ENCODE results near the gene AP1AR.

AP1AR gene

DNA sequence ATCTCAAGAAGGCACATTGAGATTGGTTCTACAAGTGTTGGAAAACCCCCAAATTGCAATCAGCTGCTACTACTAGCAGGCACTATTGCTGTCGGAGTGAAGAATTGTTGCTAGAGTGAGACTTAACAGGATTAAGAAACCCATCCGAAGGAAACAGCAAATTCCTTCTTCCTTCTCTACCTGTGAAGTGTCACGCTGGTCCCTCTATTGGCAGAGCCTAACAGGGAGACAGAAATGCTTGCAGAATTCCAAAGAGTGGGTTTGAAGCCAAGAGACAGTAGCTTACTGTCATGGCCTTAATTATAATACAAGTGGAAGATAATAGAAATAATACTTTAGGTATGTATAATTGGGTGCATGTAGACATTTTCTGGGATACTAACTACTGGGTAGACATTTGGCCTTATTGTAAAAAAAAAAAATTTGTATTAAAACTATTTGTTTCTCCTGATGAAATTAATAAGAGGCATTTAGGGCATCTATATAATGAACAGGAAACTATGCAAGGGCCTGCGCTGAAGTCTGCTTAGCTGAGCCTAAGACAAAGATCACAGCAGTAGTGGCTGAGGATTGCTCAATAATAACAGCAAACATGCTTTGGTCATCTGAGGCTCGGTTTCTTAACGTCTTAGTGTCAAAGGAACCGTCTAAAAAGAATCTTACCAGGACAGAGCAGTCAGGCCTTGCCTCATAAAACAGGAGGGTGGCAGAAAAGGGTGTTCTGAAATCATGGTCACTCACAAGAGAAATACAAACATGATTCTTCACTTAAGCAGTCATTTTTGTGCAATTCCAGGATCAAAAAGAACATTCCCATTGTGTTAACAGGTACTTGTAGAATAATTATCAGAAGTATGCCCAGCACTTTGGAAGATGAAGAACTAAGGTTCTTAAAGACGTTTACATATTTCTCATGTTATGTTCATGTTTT is 45.6 kb upstream of the AP1AR start:
- DNase-seq: no peak
- Histone ChIP-seq H3K4me3 (ENCODE audit: low read depth, low read length) (no peak overlapping the region), H3K27me3 (ENCODE audit: insufficient read depth, low read depth, severe bottlenecking) (no peaks in the 10 kb centered on the region), H3K27ac (no peak overlapping the region), H3K9me3 (ENCODE audit: severe bottlenecking) (no peaks in the 10 kb centered on the region), H3K36me3 (peaks cover 9% of the 10 kb centered on the region)
- TF ChIP-seq, protein P1, sequence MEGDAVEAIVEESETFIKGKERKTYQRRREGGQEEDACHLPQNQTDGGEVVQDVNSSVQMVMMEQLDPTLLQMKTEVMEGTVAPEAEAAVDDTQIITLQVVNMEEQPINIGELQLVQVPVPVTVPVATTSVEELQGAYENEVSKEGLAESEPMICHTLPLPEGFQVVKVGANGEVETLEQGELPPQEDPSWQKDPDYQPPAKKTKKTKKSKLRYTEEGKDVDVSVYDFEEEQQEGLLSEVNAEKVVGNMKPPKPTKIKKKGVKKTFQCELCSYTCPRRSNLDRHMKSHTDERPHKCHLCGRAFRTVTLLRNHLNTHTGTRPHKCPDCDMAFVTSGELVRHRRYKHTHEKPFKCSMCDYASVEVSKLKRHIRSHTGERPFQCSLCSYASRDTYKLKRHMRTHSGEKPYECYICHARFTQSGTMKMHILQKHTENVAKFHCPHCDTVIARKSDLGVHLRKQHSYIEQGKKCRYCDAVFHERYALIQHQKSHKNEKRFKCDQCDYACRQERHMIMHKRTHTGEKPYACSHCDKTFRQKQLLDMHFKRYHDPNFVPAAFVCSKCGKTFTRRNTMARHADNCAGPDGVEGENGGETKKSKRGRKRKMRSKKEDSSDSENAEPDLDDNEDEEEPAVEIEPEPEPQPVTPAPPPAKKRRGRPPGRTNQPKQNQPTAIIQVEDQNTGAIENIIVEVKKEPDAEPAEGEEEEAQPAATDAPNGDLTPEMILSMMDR (IDR thresholded peaks at IDR 0.05; ENCODE audit: low read depth, low read length): no peak

DNA sequence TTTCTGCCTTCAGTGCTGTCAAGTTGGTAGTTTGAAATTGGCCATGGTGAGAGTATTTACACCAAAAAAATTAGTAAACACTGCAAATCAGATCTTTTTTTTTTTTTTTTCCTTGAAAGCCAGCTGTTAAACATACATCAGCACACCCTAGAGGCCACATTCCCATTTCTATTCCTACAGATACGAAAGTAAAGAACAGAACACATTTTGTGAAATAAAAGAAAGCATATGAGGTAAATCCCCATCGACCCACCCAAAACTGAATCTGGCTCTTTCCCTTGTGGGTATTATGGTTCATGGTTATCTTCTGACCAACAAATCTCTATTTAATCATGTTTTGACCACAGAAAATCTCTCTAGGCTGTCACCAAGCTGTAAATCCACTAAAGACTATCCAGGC is 41.8 kb upstream of the AP1AR start:
- H3K9me3 ChIP-seq (ENCODE audit: severe bottlenecking): no peaks in the 10 kb centered on the region
- DNase-seq: no peak
- TF ChIP-seq, protein P1 (IDR thresholded peaks at IDR 0.05; ENCODE audit: low read depth, low read length): peak; percentile 11; the same call in 1 of the 2 replicates
- H3K27ac ChIP-seq: no peak overlapping the region
- H3K27me3 ChIP-seq (ENCODE audit: insufficient read depth, low read depth, severe bottlenecking): no peaks in the 10 kb centered on the region
- H3K4me3 ChIP-seq (ENCODE audit: low read depth, low read length): no peak overlapping the region
- peaks cover 9% of the 10 kb centered on the region for H3K36me3 ChIP-seq

DNA sequence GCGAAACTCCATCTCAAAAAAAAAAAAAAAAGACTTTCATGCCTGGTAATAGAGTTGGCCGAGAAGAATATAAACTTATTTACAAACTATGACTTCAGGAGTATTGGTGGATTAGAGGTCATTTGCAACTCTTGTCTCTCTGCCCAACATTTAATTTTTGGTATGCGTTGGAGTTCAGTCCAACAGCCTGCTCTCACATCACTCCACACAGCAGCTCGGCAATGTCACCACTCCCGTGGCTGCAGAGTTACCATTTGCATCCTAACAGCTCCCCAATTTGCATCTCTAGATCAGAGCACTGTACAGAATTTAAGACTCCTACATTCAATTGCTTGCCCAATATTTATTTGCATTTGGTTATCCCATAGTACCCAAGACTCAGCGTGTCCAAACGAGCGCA is 40.9 kb upstream of the AP1AR start:
- Histone ChIP-seq H3K9me3 (ENCODE audit: severe bottlenecking) (no peaks in the 10 kb centered on the region), H3K27me3 (ENCODE audit: insufficient read depth, low read depth, severe bottlenecking) (no peaks in the 10 kb centered on the region), H3K4me3 (ENCODE audit: low read depth, low read length) (no peak overlapping the region), H3K27ac (no peak overlapping the region), H3K36me3 (peaks cover 9% of the 10 kb centered on the region)
- TF ChIP-seq, protein P1 (IDR thresholded peaks at IDR 0.05; ENCODE audit: low read depth, low read length): no peak
- no peak for DNase-seq

DNA sequence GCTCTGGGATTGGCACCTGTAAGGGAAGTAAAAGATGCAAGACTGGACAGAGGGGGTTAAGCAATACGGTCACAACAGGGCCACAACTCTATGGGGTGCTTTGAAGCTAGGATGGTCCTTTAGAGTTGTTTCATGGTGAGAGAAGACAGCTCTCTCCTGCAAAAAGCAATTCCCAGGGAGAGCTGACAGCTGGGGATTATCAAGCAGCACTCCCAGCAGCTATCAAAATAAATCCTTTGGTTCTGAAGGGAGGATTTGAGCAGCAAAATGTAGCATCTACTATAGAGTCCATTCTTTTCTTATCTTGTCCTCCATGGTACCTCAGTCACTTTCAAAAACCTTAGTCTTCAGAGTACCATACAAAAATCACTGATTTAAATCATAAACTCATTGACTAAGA is 35.1 kb upstream of the AP1AR start:
- Histone ChIP-seq H3K36me3 (no peaks in the 10 kb centered on the region), H3K4me3 (ENCODE audit: low read depth, low read length) (no peak overlapping the region), H3K9me3 (ENCODE audit: severe bottlenecking) (no peaks in the 10 kb centered on the region), H3K27me3 (ENCODE audit: insufficient read depth, low read depth, severe bottlenecking) (no peaks in the 10 kb centered on the region), H3K27ac (peak overlapping the region; percentile 45)
- TF ChIP-seq, protein P1 (IDR thresholded peaks at IDR 0.05; ENCODE audit: low read depth, low read length): no peak
- peak; percentile 70 for DNase-seq

DNA sequence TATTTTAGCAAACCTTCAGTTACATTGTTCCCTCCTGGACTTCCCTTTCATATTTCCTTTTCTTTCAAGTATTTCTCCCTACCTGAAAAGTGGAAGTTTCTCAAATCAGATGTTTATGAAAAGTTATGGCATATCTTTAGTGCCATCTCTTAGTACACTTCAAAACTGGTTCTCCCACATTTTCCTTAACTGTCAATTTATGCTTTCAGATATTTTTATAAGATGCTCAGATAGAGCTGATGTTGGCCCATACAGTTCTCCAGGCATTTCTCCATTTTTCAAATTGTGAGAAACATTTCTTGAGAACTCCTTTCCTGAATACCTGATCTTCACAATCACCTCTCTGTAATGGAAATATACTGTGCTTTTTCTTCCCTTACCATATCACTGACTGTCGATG is 32.5 kb upstream of the AP1AR start:
- Histone ChIP-seq H3K27ac (no peak overlapping the region), H3K4me3 (ENCODE audit: low read depth, low read length) (no peak overlapping the region)
- no peak for DNase-seq

More for the DNA sequence above, 32.5 kb upstream of the AP1AR start:
- TF ChIP-seq, protein P1 (IDR thresholded peaks at IDR 0.05; ENCODE audit: low read depth, low read length): no peak
- H3K36me3 ChIP-seq: no peaks in the 10 kb centered on the region
- H3K27me3 ChIP-seq (ENCODE audit: insufficient read depth, low read depth, severe bottlenecking): no peaks in the 10 kb centered on the region
- H3K9me3 ChIP-seq (ENCODE audit: severe bottlenecking): no peaks in the 10 kb centered on the region

Data from WERI-Rb-1 (cell line).